ENCODE data around the gene EEA1. TPM values are rescaled to one million over a fixed set of nuclear protein-coding genes. Genes with fewer than 3 reads are reported as not detected.
"Not testable (repeated sequence)": the region's sequence is repeated elsewhere in the genome, so short reads cannot be mapped to it uniquely, and the experiment has no call there.

EEA1 gene
- total and polyA plus RNA-seq, 2 of the 8 experiments (the other 6 are each of a cell fraction or from before 2014, with no cell fraction given): 1.0 to 18.8 TPM

DNA sequence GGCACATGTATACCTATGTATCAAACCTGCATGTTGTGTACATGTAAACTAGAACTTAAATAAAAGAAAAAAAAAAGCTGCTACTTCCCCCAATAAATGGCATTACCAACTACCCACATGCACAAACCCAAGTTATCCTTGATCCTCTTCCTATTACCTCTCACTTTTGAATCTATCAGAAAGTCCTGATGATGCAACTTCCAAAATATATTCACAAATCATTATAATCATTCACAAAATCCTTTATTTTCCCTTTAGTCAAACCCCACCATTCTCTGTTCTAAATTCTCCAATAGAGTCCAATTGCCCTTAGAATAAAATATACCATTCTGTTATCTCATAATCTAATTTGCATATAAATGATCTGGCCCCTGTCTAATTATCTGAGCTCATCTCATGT is 134.3 kb downstream of the EEA1 start:
- peaks cover 0 to 3% (median 0%) of the 10 kb centered on the region in 4 experiments; a peak in 1 of 8 replicates for H3K36me3 ChIP-seq (ENCODE audit: control insufficient read depth in 2 of 4, insufficient read depth in 4 of 4, low read length in 3 of 4)
- H3K9ac ChIP-seq (replicated peaks in 1 of 4; ENCODE audit: extremely low read depth in 1 of 4, low read depth in 3 of 4, low read length in 3 of 4): no peak overlapping the region
- H2BK15ac ChIP-seq (ENCODE audit: low read length): no peak overlapping the region
- H2AFZ ChIP-seq (ENCODE audit: low read length): no peak overlapping the region
- no peak overlapping the region for H3K23ac ChIP-seq (ENCODE audit: insufficient read length)
- no peaks in the 10 kb centered on the region for H3K4me1 ChIP-seq (replicated peaks in 1 of 4; ENCODE audit: control insufficient read depth in 3 of 4, insufficient read depth in 4 of 4, low read length in 3 of 4)
- no peak overlapping the region for H4K8ac ChIP-seq (ENCODE audit: extremely low read depth, insufficient read depth, low read length)
- no peak overlapping the region for H2BK20ac ChIP-seq (ENCODE audit: low read length)
- no peak overlapping the region for H2BK12ac ChIP-seq (ENCODE audit: low read depth, low read length)
- H3K56ac ChIP-seq (replicated peaks; ENCODE audit: insufficient read length, low read depth, low read length): no peak overlapping the region
- H3K79me1 ChIP-seq (ENCODE audit: low read depth, low read length): no peaks in the 10 kb centered on the region
- no peak overlapping the region for H3K4me2 ChIP-seq (ENCODE audit: insufficient read depth in 1 of 2, low read depth in 2 of 2, low read length in 2 of 2)
- H4K91ac ChIP-seq (replicated peaks; ENCODE audit: insufficient read length, low read length): no peak overlapping the region
- H3K23me2 ChIP-seq (ENCODE audit: low read depth, low read length): no peaks in the 10 kb centered on the region
- ChIA-PET CTCF (ENCODE audit: partially characterized antibody) (interaction anchor here (0.8 to 1.4 kb wide), 2 partner anchors 9 to 11 kb away, joined by 3 to 5 read pairs; no protein-coding TSS in a partner anchor), POLR2A (ENCODE audit: partially characterized antibody) (no interaction called here)
- no peak overlapping the region for H2AK5ac ChIP-seq (ENCODE audit: low read depth, low read length)
- H4K5ac ChIP-seq (ENCODE audit: insufficient read length, low read depth, low read length): no peak overlapping the region
- H3K79me2 ChIP-seq (ENCODE audit: control insufficient read depth in 1 of 2, insufficient read depth in 2 of 2, low read length in 2 of 2): no peaks in the 10 kb centered on the region
- no peak overlapping the region for H3K27ac ChIP-seq (ENCODE audit: low read depth, low read length)
- FAIRE-seq (no peak), DNase-seq (ENCODE audit: low read depth in 1 of 2, low spot score in 2 of 2) (no peak)
- no peaks in the 10 kb centered on the region for H3K9me3 ChIP-seq (ENCODE audit: insufficient read depth in 2 of 2, low read depth in 1 of 2, low read length in 1 of 2)
- H2BK5ac ChIP-seq (ENCODE audit: low read depth, low read length): no peak overlapping the region
- no peaks in the 10 kb centered on the region for H4K20me1 ChIP-seq (replicated peaks in 1 of 2; ENCODE audit: control insufficient read depth in 1 of 2, insufficient read depth in 2 of 2, low read length in 2 of 2)
- H3K27me3 ChIP-seq (replicated peaks in 1 of 4; ENCODE audit: control insufficient read depth in 3 of 4, extremely low read depth in 1 of 4, insufficient read depth in 3 of 4, low read length in 3 of 4): no peaks in the 10 kb centered on the region
- H2BK120ac ChIP-seq (replicated peaks; ENCODE audit: low read depth, low read length): no peak overlapping the region
- H3K14ac ChIP-seq (ENCODE audit: insufficient read length): no peak overlapping the region
- no peak overlapping the region for H3K18ac ChIP-seq (ENCODE audit: extremely low read depth, low read length)
- no peak overlapping the region for H3K4me3 ChIP-seq (ENCODE audit: extremely low read depth in 1 of 4, insufficient read depth in 2 of 4, low read depth in 3 of 4, low read length in 4 of 4)
- no peak for TF ChIP-seq RNF2 (IDR thresholded peaks at IDR 0.05; ENCODE audit: borderline replicate concordance, low read depth, low read length, missing control alignments, poor library complexity, severe bottlenecking)
- H3K4ac ChIP-seq (replicated peaks; ENCODE audit: insufficient read length, low read depth, low read length): no peak overlapping the region

GRCh38 chr12:92794356-92794755 is 134.7 kb downstream of the EEA1 start:
- H2AK5ac ChIP-seq (ENCODE audit: low read depth, low read length); FAIRE-seq; H4K91ac ChIP-seq (replicated peaks; ENCODE audit: insufficient read length, low read length); H2BK5ac ChIP-seq (ENCODE audit: low read depth, low read length); H3K27me3 ChIP-seq (replicated peaks in 1 of 4; ENCODE audit: control insufficient read depth in 3 of 4, extremely low read depth in 1 of 4, insufficient read depth in 3 of 4, low read length in 3 of 4); POLR2A ChIA-PET (ENCODE audit: partially characterized antibody); H3K4me2 ChIP-seq (ENCODE audit: insufficient read depth in 1 of 2, low read depth in 2 of 2, low read length in 2 of 2); H4K8ac ChIP-seq (ENCODE audit: extremely low read depth, insufficient read depth, low read length); H3K36me3 ChIP-seq (ENCODE audit: control insufficient read depth in 2 of 4, insufficient read depth in 4 of 4, low read length in 3 of 4); H3K4me3 ChIP-seq (ENCODE audit: extremely low read depth in 1 of 4, insufficient read depth in 2 of 4, low read depth in 3 of 4, low read length in 4 of 4); H3K23me2 ChIP-seq (ENCODE audit: low read depth, low read length); H4K5ac ChIP-seq (ENCODE audit: insufficient read length, low read depth, low read length); H3K4me1 ChIP-seq (replicated peaks in 1 of 4; ENCODE audit: control insufficient read depth in 3 of 4, insufficient read depth in 4 of 4, low read length in 3 of 4); H2AFZ ChIP-seq (ENCODE audit: low read length); DNase-seq (ENCODE audit: low read depth in 1 of 2, low spot score in 2 of 2); H3K79me2 ChIP-seq (ENCODE audit: control insufficient read depth in 1 of 2, insufficient read depth in 2 of 2, low read length in 2 of 2); H2BK12ac ChIP-seq (ENCODE audit: low read depth, low read length); H2BK20ac ChIP-seq (ENCODE audit: low read length); H3K4ac ChIP-seq (replicated peaks; ENCODE audit: insufficient read length, low read depth, low read length); H3K14ac ChIP-seq (ENCODE audit: insufficient read length); H3K18ac ChIP-seq (ENCODE audit: extremely low read depth, low read length); H3K56ac ChIP-seq (replicated peaks; ENCODE audit: insufficient read length, low read depth, low read length); H2BK120ac ChIP-seq (replicated peaks; ENCODE audit: low read depth, low read length); H3K9me3 ChIP-seq (ENCODE audit: insufficient read depth in 2 of 2, low read depth in 1 of 2, low read length in 1 of 2); H3K23ac ChIP-seq (ENCODE audit: insufficient read length); H3K9ac ChIP-seq (replicated peaks in 1 of 4; ENCODE audit: extremely low read depth in 1 of 4, low read depth in 3 of 4, low read length in 3 of 4); CTCF ChIA-PET (ENCODE audit: partially characterized antibody); H2BK15ac ChIP-seq (ENCODE audit: low read length); H3K27ac ChIP-seq (ENCODE audit: low read depth, low read length); H3K79me1 ChIP-seq (ENCODE audit: low read depth, low read length); H4K20me1 ChIP-seq (replicated peaks in 1 of 2; ENCODE audit: control insufficient read depth in 1 of 2, insufficient read depth in 2 of 2, low read length in 2 of 2): not testable (repeated sequence)
- 91% methylated on average over 5 of the region's 5 CpGs; no CpG with 5 or more reads in 1 of the 2 experiments for WGBS, 2 experiments (ENCODE audit: extremely low coverage in 1 of 2, insufficient coverage in 1 of 2, insufficient read length in 1 of 2, insufficient replicate concordance in 2 of 2, low coverage in 1 of 2, low lambda C conversion rate in 2 of 2, missing lambda C conversion rate in 1 of 2)

Measured in H1 (cell line).